Endothelial cell of umbilical vein (primary cell): ENCODE measurements around the gene ST8SIA6. TPM values are rescaled to one million over a fixed set of nuclear protein-coding genes. Genes with fewer than 3 reads are reported as not detected.

ENCODE experiments used
- BruUV-seq: library from RNA; stranded (reverse); fragments of 400-500 nt; replicated peaks from 2 replicates; lab custom pipeline; 2021; lab: Mats Ljungman, UMichigan
- CTCF ChIA-PET: fragments of 300-600, 350-600 bp; sonication (Branson Sonifier 250); formaldehyde crosslinking; loops from one replicate; lab custom pipeline; 2021; ENCODE audit warnings: antibody characterized with exemption, inconsistent platforms; lab: Charles Lee
- POLR2A ChIA-PET: fragments of 300-600, 350-600 bp; sonication (Branson Sonifier 250); formaldehyde crosslinking; loops from one replicate; lab custom pipeline; 2021; ENCODE audit warnings: antibody characterized with exemption, inconsistent platforms; lab: Charles Lee
- DNase-seq: peaks from one replicate; pipeline ENCODE4 v3.0.0-alpha.2; 2011; ENCODE audit warnings: low read depth, low spot score
- FAIRE-seq: peaks from 2 replicates; lab custom pipeline; 2011; peaks lifted over from hg19 to GRCh38; lab: Jason Lieb, UNC
- H2AFZ ChIP-seq: 2 replicates; pipeline ENCODE4 v1.6.0; 2012; ENCODE audit warnings: low read depth, low read length, control low read depth, inconsistent platforms
- H3K27ac ChIP-seq: 2 replicates; pipeline ENCODE4 v1.5.1; 2011; ENCODE audit warnings: low read depth, mild to moderate bottlenecking, control low read depth, low read length, moderate library complexity; ENCODE audit not compliant: insufficient read depth
- H3K27me3 ChIP-seq, 2 experiments: 2 replicates each; pipeline versions ENCODE4 v1.6.0 to v1.6.1; 2011; ENCODE audit warnings: low read length in 2 of 2, mixed read lengths in 1 of 2; ENCODE audit not compliant: control insufficient read depth in 2 of 2, insufficient read depth in 2 of 2
- H3K36me3 ChIP-seq, 2 experiments: 2 replicates in 1 of 2; 3 replicates in 1 of 2; pipeline ENCODE4 v1.5.1; 2011; ENCODE audit warnings: low read length in 2 of 2, mild to moderate bottlenecking in 1 of 2, moderate library complexity in 1 of 2; ENCODE audit not compliant: control insufficient read depth in 2 of 2, insufficient read depth in 2 of 2; ENCODE audit errors: extremely low read depth in 1 of 2
- H3K4me1 ChIP-seq: 3 replicates; pipeline ENCODE4 v1.5.1; 2011; ENCODE audit warnings: mild to moderate bottlenecking, low read length; ENCODE audit not compliant: control insufficient read depth, insufficient read depth; ENCODE audit errors: extremely low read depth
- H3K4me2 ChIP-seq: 2 replicates; pipeline ENCODE4 v1.6.1; 2011; ENCODE audit warnings: low read length, control low read depth, mixed read lengths; ENCODE audit not compliant: insufficient read depth
- H3K4me3 ChIP-seq, 3 experiments: fragments of 200-600 bp in 1 of 3; sonication (generic), shearing (Covaris generic) in 1 of 3; replicated peaks in 1 of 3; 2 replicates each; pipeline ENCODE4 v1.5.1; 2011 to 2016; ENCODE audit warnings: control low read depth in 3 of 3, low read length in 3 of 3, mild to moderate bottlenecking in 2 of 3, inconsistent platforms in 1 of 3, low read depth in 1 of 3, moderate library complexity in 1 of 3; ENCODE audit not compliant: insufficient read depth in 1 of 3
- H3K79me2 ChIP-seq: 2 replicates; pipeline ENCODE4 v1.6.0; 2012; ENCODE audit warnings: low read length, inconsistent platforms; ENCODE audit not compliant: control insufficient read depth, insufficient read depth
- H3K9ac ChIP-seq: replicated peaks from 2 replicates; pipeline ENCODE3; 2011; ENCODE audit warnings: low read length, control low read depth; ENCODE audit not compliant: insufficient read depth; ENCODE audit errors: extremely low read depth
- H3K9me1 ChIP-seq: replicated peaks from 3 replicates; pipeline ENCODE4 v1.6.0; 2011; ENCODE audit warnings: mild to moderate bottlenecking, low read length; ENCODE audit not compliant: control insufficient read depth, insufficient read depth; ENCODE audit errors: extremely low read depth
- H3K9me3 ChIP-seq: replicated peaks from 2 replicates; pipeline ENCODE4 v1.5.1; 2012; ENCODE audit warnings: low read length, inconsistent platforms; ENCODE audit not compliant: control insufficient read depth, insufficient read depth
- H4K20me1 ChIP-seq: replicated peaks from 2 replicates; pipeline ENCODE3; 2011; ENCODE audit warnings: mild to moderate bottlenecking, low read length; ENCODE audit not compliant: control insufficient read depth, insufficient read depth; ENCODE audit errors: extremely low read depth
- EZH2 ChIP-seq: IDR thresholded peaks from 2 replicates; pipeline ENCODE4 v1.6.1; 2012; ENCODE audit warnings: borderline replicate concordance, low read depth, mild to moderate bottlenecking, moderate library complexity, low read length, inconsistent platforms; ENCODE audit not compliant: severe bottlenecking
- FOS ChIP-seq: IDR thresholded peaks from 2 replicates; pipeline ENCODE4 v1.6.1; 2011; ENCODE audit warnings: mild to moderate bottlenecking, low read length, moderate library complexity, borderline replicate concordance; ENCODE audit not compliant: insufficient read depth
- GATA2 ChIP-seq: IDR thresholded peaks from 2 replicates; pipeline ENCODE4 v1.7.0; 2011; ENCODE audit warnings: low read depth, mild to moderate bottlenecking, moderate library complexity, mixed read lengths, low read length; ENCODE audit not compliant: insufficient read length, insufficient read depth
- JUN ChIP-seq: IDR thresholded peaks from 2 replicates; pipeline ENCODE4 v1.6.1; 2011; ENCODE audit warnings: borderline replicate concordance, low read depth; ENCODE audit not compliant: insufficient read length, insufficient read depth
- MAX ChIP-seq: IDR thresholded peaks from 2 replicates; pipeline ENCODE4 v1.6.1; 2011; ENCODE audit not compliant: insufficient read depth, insufficient read length
- MYC ChIP-seq: IDR thresholded peaks from one replicate; pipeline ENCODE4 v1.6.1; 2011; ENCODE audit warnings: mild to moderate bottlenecking, low read depth, low read length
- POLR2A ChIP-seq: IDR thresholded peaks from 2 replicates; pipeline ENCODE4 v1.6.1; 2012; ENCODE audit warnings: low read depth, mild to moderate bottlenecking, control low read depth, low read length
- POLR2AphosphoS5 ChIP-seq: IDR thresholded peaks from 2 replicates; pipeline ENCODE4 v1.6.1; 2012; ENCODE audit warnings: low read depth, mild to moderate bottlenecking, control low read depth, low read length, moderate library complexity; ENCODE audit not compliant: insufficient read depth
- dilution Hi-C: fragments of 300-500 bp; cut with MboI; formaldehyde crosslinking; loops from one replicate; pipeline ENCODE4 v1.15.0; 2019; ENCODE audit warnings: low sequenced_read_pairs; ENCODE audit not compliant: extremely low pct_ligation_motif_present
- intact Hi-C: fragments of 100-400 bp; cut with micrococcal nuclease; formaldehyde crosslinking; loops from one replicate; pipeline ENCODE4 v1.10.0; 2022
- polyA plus RNA-seq, 4 experiments: library from polyadenylated mRNA; depleted of rRNA in 3 of 4; stranded (reverse) in 3 of 4; unstranded in 1 of 4; fragments of >200 nt; gene quantifications; 2 replicates each; pipeline versions ENCODE4 v1.2.1 to v1.2.3, GENCODE V29; 2011 to 2012; ENCODE audit warnings: missing spikeins in 1 of 4
- total RNA-seq: library from RNA; stranded (reverse); gene quantifications from 2 replicates; pipeline ENCODE4 v1.2.3, GENCODE V29; 2021
- TF ChIP-seq, protein P1 (sequence below), 2 donors: IDR thresholded peaks; 1 replicate in 1 of 2; 2 replicates in 1 of 2; pipeline ENCODE4 v1.5.1; 2011; ENCODE audit warnings: low read length in 2 of 2, mild to moderate bottlenecking in 2 of 2, moderate library complexity in 2 of 2, control low read depth in 1 of 2, inconsistent platforms in 1 of 2, low read depth in 1 of 2; ENCODE audit not compliant: insufficient read depth in 1 of 2; ENCODE audit errors: extremely low read depth in 1 of 2

ST8SIA6 gene
- total and polyA plus RNA-seq, 2 donors (not counting 3 experiments of a cell fraction or from before 2014, with no cell fraction given), result 0.40 to 0.51 TPM

DNA sequence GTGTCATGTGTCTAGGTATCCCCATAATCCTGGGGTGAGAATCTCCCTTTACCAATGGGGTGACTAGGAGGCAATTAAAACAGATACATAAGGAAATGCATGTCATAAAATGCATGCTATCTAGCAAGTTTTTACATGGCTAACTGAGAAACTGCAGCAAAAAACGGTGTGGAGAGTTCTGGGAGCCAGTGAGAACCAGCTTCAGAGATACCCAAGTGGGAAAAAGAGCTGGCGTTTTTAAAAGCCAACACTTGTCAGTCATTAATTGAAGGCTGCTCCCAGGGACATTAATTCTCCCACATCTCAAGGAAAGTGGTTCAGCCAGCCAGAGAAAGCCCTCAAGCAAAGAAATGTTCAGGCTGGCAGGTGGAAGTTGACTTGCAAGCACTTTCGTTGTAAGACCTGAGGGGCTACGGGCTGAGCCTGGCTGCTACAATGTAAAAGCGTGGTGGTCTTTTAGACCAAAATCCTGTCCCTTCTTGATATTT is 28.1 kb downstream of the ST8SIA6 start:
- Histone ChIP-seq H2AFZ (peak overlapping the region; percentile 1), H3K9ac (no peak overlapping the region), H3K9me3 (no peaks in the 10 kb centered on the region), H4K20me1 (no peaks in the 10 kb centered on the region), H3K36me3 (no peaks in the 10 kb centered on the region), H3K79me2 (no peaks in the 10 kb centered on the region), H3K4me2 (no peak overlapping the region), H3K4me1 (peaks cover 19% of the 10 kb centered on the region), H3K9me1 (no peaks in the 10 kb centered on the region), H3K27ac (no peak overlapping the region), H3K4me3 (no peak overlapping the region), H3K27me3 (no peaks in the 10 kb centered on the region)
- TF ChIP-seq MYC (no peak), POLR2AphosphoS5 (no peak), POLR2A (no peak), FOS (no peak), EZH2 (no peak), MAX (no peak), JUN (no peak), GATA2 (no peak)
- TF ChIP-seq, protein P1, sequence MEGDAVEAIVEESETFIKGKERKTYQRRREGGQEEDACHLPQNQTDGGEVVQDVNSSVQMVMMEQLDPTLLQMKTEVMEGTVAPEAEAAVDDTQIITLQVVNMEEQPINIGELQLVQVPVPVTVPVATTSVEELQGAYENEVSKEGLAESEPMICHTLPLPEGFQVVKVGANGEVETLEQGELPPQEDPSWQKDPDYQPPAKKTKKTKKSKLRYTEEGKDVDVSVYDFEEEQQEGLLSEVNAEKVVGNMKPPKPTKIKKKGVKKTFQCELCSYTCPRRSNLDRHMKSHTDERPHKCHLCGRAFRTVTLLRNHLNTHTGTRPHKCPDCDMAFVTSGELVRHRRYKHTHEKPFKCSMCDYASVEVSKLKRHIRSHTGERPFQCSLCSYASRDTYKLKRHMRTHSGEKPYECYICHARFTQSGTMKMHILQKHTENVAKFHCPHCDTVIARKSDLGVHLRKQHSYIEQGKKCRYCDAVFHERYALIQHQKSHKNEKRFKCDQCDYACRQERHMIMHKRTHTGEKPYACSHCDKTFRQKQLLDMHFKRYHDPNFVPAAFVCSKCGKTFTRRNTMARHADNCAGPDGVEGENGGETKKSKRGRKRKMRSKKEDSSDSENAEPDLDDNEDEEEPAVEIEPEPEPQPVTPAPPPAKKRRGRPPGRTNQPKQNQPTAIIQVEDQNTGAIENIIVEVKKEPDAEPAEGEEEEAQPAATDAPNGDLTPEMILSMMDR (IDR thresholded peaks at IDR 0.05; ENCODE audit: extremely low read depth in 1 of 2, insufficient read depth in 1 of 2, low read depth in 1 of 2, low read length in 2 of 2), result no peak
- BruUV-seq, result no TSS peak
- intact Hi-C loops, result no loop called here
- DNase-seq (no peak), FAIRE-seq (no peak)
- dilution Hi-C loops, result no loop called here
- CTCF ChIA-PET, result interaction anchor here (0.6 to 2.8 kb wide), 4 partner anchors 17 to 598 kb away, joined by 3 to 11 read pairs (median 3); no protein-coding TSS in a partner anchor
- POLR2A ChIA-PET, result no interaction called here
